IPS-18a (cell line): ENCODE results near the gene EED.

ENCODE experiments used
- H3K27ac ChIP-seq: one replicate; pipeline ENCODE4 v1.5.1; 2013; ENCODE audit warnings: low read length
- H3K27me3 ChIP-seq: one replicate; pipeline ENCODE4 v1.6.1; 2013; ENCODE audit warnings: mild to moderate bottlenecking, low read length; ENCODE audit not compliant: control insufficient read depth, insufficient read depth
- H3K36me3 ChIP-seq: one replicate; pipeline ENCODE4 v1.6.1; 2013; ENCODE audit warnings: low read depth, low read length; ENCODE audit not compliant: control insufficient read depth
- H3K4me1 ChIP-seq: one replicate; pipeline ENCODE4 v1.6.1; 2013; ENCODE audit warnings: low read depth, low read length; ENCODE audit not compliant: control insufficient read depth
- H3K4me3 ChIP-seq: one replicate; pipeline ENCODE4 v1.5.1; 2013; ENCODE audit warnings: low read length
- H3K9ac ChIP-seq: one replicate; pipeline ENCODE4 v1.6.1; 2013; ENCODE audit warnings: mild to moderate bottlenecking, low read length, moderate library complexity
- H3K9me3 ChIP-seq: one replicate; pipeline ENCODE4 v1.6.1; 2013; ENCODE audit warnings: low read depth, low read length; ENCODE audit not compliant: control insufficient read depth

The EED gene, protein sequence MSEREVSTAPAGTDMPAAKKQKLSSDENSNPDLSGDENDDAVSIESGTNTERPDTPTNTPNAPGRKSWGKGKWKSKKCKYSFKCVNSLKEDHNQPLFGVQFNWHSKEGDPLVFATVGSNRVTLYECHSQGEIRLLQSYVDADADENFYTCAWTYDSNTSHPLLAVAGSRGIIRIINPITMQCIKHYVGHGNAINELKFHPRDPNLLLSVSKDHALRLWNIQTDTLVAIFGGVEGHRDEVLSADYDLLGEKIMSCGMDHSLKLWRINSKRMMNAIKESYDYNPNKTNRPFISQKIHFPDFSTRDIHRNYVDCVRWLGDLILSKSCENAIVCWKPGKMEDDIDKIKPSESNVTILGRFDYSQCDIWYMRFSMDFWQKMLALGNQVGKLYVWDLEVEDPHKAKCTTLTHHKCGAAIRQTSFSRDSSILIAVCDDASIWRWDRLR

DNA sequence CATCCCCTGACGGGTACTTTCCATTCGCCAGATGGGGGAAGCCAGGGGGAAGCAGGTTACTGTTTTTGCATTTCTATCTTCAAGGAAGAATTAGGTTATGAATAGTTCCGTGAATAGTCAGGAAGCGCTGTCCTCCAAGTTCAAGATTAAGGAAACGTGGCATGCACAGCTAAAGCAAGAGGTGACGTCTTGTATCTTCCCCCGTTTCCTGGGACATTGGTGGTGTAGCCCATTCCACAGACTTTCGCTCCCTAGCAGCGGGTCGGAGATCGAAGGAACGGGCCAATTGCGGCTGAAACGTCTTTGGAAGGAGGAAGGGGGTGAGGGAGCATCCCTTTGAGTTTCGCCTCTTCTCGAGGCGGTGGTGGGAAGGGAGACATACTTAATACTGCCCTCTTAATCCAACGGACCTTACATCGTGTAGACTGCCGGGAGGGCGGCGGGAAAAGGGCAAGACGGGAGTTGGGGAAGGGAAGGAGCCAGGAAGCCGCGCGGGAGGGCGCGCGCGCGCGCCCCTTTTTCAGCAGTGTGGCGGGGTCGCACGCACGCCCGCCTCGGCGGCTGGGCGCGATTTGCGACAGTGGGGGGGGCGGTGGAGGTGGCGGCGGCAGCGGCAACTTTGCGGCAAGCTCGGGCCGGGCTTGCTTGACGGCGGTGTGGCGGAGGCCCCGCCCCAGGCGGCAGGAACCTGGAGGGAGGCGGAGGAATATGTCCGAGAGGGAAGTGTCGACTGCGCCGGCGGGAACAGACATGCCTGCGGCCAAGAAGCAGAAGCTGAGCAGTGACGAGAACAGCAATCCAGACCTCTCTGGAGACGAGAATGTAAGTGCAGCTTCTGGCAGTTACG lies at the start of gene EED:
EED (plus strand) TSS at position 232 of the 847 bp plus-strand sequence; CDS start at position 709, 477 bp downstream.
- H3K4me3 ChIP-seq = peak within 1 kb of the TSS; percentile 98
- no peaks in the 10 kb centered on the region for H3K9me3 ChIP-seq
- H3K27me3 ChIP-seq = peaks cover 6% of the 10 kb centered on the region
- H3K9ac ChIP-seq = peak within 1 kb of the TSS; percentile 99
- H3K36me3 ChIP-seq = no peaks in the 10 kb centered on the region
- peak within 1 kb of the TSS; percentile 99 for H3K27ac ChIP-seq
- H3K4me1 ChIP-seq = peaks cover 32% of the 10 kb centered on the region

DNA sequence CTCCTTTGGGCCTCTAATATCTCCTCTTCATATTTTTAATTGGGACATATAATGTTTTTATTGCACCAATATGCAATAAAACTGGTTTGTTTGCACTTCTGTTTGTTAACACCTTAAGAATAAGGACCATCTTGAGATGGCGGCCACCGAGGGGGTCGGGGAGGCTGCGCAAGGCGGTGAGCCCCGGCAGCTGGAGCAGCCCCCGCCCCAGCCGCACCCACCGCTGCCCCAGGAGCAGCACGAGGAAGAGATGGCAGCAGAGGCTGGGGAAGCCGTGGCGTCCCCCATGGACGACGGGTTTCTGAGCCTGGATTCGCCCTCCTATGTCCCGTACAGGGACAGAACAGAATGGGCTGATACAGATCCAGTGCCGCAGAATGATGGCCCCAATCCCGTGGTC lies 49.6 kb upstream of the EED start:
- Histone ChIP-seq H3K27me3 (no peaks in the 10 kb centered on the region), H3K9me3 (no peaks in the 10 kb centered on the region), H3K9ac (no peak overlapping the region), H3K36me3 (no peaks in the 10 kb centered on the region), H3K27ac (no peak overlapping the region), H3K4me1 (no peaks in the 10 kb centered on the region), H3K4me3 (no peak overlapping the region)

DNA sequence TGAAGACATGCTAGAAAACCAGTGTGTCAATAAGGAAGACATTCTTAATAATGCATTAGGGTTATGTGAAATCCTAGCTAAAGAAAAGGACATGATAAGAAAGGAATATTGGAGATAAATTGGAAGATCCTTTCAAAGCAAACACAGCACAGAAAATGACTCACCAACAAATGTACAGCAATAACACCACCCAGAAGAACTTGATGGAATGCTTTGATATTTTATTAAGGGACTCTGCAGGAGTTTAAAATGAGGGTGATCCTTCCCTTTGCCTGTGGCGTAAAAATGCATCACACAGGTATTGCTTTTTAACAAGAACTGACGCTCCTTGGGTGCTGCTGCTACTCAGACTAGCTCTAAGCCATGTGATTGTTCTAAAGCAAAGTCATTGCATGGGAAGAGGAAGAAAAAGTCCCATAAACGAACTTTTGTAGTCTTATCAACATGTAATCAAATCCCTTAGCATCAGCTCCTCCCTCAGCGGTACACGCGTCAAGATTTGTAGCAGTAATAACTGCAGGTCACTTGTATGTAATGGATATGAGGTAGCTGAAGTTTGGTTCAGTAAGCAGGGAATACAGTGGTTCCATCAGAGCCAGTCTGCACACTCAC lies 48.4 kb upstream of the EED start:
- H3K9ac ChIP-seq = no peak overlapping the region
- H3K27me3 ChIP-seq = peaks cover under 1% of the 10 kb centered on the region
- H3K36me3 ChIP-seq = no peaks in the 10 kb centered on the region
- no peaks in the 10 kb centered on the region for H3K4me1 ChIP-seq
- H3K27ac ChIP-seq = no peak overlapping the region
- no peaks in the 10 kb centered on the region for H3K9me3 ChIP-seq
- H3K4me3 ChIP-seq = no peak overlapping the region

DNA sequence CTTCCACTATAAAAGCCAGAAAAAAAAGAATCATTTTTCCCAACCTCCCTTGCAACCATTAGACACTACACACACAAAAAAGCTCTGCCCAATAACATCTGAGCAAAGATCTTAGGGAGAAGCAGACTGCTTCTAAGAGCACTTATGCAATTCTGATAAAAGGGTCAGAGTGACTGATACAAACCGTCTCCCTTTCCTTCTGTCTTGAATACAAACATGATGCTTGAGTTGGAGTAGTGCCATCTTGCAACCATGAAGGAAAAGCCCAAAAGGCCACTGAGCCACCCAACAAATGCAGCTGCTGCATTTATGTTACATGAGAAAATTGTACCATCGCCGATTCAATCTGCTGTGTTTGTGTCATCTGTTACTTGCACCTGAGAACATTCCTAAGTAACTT lies 47.6 kb upstream of the EED start:
- no peak overlapping the region for H3K4me3 ChIP-seq

DNA sequence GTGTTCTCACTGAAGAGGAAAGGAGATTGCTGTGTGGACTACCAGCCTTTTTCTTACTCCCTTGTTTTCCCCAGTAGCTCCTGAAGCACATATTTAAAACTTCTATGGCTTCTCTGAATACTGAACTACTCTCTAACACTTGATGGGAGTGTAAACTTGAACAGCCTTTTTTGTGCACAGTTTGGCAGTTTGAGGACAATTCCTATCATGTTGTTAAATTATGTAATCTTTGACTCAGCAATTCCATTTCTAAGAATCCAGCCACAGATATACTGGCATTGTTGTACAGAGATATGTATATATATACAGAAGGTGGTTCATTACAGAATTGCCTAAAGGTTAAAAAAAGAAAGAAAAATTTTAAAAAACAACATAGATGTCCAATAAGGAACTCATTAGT lies 47.1 kb upstream of the EED start:
- no peaks in the 10 kb centered on the region for H3K36me3 ChIP-seq
- no peaks in the 10 kb centered on the region for H3K4me1 ChIP-seq
- H3K27me3 ChIP-seq = peaks cover 12% of the 10 kb centered on the region
- no peak overlapping the region for H3K4me3 ChIP-seq
- no peak overlapping the region for H3K27ac ChIP-seq
- H3K9ac ChIP-seq = no peak overlapping the region
- H3K9me3 ChIP-seq = no peaks in the 10 kb centered on the region

More for the DNA sequence above, 47.6 kb upstream of the EED start:
- Histone ChIP-seq H3K9ac (no peak overlapping the region), H3K36me3 (no peaks in the 10 kb centered on the region), H3K27ac (no peak overlapping the region), H3K9me3 (no peaks in the 10 kb centered on the region), H3K27me3 (peaks cover 7% of the 10 kb centered on the region), H3K4me1 (no peaks in the 10 kb centered on the region)

DNA sequence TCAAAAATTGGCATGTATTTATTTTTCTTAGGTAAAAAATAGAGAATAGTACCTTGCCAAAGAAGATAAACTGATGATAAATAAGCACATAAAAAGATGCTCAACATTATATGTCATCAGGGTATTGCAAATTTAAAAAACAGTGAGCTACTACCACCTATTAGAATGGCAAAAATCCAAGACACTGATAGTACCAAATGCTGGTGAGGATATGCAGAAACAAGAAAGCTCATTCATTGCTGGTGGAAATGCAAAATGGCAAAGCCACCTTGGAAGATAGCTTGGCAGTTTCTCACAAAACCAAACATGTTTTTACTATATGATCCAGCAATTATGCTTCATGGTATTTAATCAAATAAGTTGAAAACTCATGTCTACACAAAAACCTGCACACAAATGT lies 46.4 kb upstream of the EED start:
- no peak overlapping the region for H3K27ac ChIP-seq
- H3K9ac ChIP-seq = no peak overlapping the region
- no peaks in the 10 kb centered on the region for H3K4me1 ChIP-seq

GRCh38 chr11:86199354-86199753 lies 45.2 kb upstream of the EED start:
- Histone ChIP-seq H3K27ac (no peak overlapping the region), H3K27me3 (peaks cover 17% of the 10 kb centered on the region), H3K36me3 (no peaks in the 10 kb centered on the region), H3K9me3 (no peaks in the 10 kb centered on the region), H3K4me1 (no peaks in the 10 kb centered on the region), H3K9ac (no peak overlapping the region), H3K4me3 (no peak overlapping the region)

More for the DNA sequence above, 46.4 kb upstream of the EED start:
- H3K27me3 ChIP-seq = peaks cover 16% of the 10 kb centered on the region
- no peaks in the 10 kb centered on the region for H3K9me3 ChIP-seq
- H3K4me3 ChIP-seq = no peak overlapping the region
- H3K36me3 ChIP-seq = no peaks in the 10 kb centered on the region

GRCh38 chr11:86201371-86201884 lies 43.1 kb upstream of the EED start:
- no peak overlapping the region for H3K9ac ChIP-seq
- no peaks in the 10 kb centered on the region for H3K36me3 ChIP-seq
- no peak overlapping the region for H3K4me3 ChIP-seq
- H3K9me3 ChIP-seq = no peaks in the 10 kb centered on the region
- H3K27ac ChIP-seq = no peak overlapping the region
- peaks cover 17% of the 10 kb centered on the region for H3K27me3 ChIP-seq
- no peaks in the 10 kb centered on the region for H3K4me1 ChIP-seq

DNA sequence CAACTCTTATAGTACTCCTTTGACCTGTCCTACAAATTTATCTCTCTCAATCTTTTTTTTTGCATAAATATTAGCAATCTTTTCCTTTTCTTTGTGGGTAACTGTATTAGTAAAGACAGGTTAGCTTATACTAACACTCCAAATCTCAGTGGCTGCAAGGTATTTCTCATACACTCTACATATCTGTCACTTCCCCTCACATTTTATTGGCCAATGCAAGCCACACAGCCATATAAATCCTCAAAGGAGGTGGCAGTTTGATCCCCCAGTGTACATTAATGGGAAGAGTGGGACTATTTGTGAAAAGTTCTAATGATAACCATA lies 42.6 kb upstream of the EED start:
- H3K9ac ChIP-seq = no peak overlapping the region
- no peaks in the 10 kb centered on the region for H3K4me1 ChIP-seq
- H3K27me3 ChIP-seq = peaks cover 17% of the 10 kb centered on the region
- H3K4me3 ChIP-seq = peak overlapping the region; percentile 45
- H3K36me3 ChIP-seq = no peaks in the 10 kb centered on the region
- no peaks in the 10 kb centered on the region for H3K9me3 ChIP-seq
- H3K27ac ChIP-seq = no peak overlapping the region

DNA sequence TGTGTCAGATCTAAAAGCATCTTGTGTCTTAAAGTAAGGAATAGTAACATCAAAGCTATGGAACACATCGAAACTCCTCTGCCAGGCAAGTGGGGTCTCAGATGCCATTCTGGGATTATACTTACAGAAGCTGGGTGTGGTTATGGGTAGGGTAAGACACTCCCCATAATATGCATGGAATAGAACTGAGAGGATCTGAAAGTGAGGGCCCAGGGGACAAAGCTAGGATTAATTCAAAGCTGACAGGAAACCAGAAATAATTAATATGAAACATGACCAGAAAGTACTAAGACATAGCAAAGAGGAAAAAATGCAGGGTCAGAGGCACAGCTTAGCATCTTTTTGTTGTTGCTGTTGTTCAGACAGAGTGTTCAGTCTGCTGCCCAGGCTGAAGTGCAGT lies 40.2 kb upstream of the EED start:
- H3K27ac ChIP-seq = no peak overlapping the region
- H3K4me1 ChIP-seq = no peaks in the 10 kb centered on the region
- H3K4me3 ChIP-seq = no peak overlapping the region
- no peaks in the 10 kb centered on the region for H3K36me3 ChIP-seq
- H3K27me3 ChIP-seq = peaks cover 17% of the 10 kb centered on the region
- H3K9me3 ChIP-seq = no peaks in the 10 kb centered on the region
- no peak overlapping the region for H3K9ac ChIP-seq
